GM19463 (cell line): ENCODE results near the gene TMEM178B.
"Not testable (repeated sequence)": the region's sequence is repeated elsewhere in the genome, so short reads cannot be mapped to it uniquely, and the experiment has no call there.

Source experiments
- ATAC-seq: cut with Tn5 transposase; IDR thresholded peaks from one replicate; pipeline ENCODE4 v1.9.1; 2021; ENCODE audit warnings: mild to moderate bottlenecking, moderate library complexity; ENCODE audit not compliant: unreplicated experiment

Gene TMEM178B

DNA sequence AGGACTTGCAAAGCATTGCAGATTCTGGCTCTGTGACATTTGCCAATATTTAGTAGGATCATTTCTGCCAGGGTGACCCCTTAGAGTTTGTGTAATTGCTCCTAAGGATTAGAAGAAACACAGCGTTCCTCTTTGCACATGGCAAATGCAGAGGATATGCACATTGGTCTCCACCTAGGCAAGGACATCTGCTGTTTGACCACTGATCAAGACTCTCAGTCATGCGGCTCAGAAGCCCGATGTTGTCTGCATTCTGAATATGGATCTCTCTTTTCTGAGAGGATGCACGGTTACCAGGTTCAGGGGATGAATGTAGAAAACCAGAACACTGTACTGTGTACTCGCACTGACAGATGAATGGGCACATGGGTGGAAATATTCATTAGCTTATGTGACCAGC is 296.8 kb downstream of the TMEM178B start:
- no peak for ATAC-seq

DNA sequence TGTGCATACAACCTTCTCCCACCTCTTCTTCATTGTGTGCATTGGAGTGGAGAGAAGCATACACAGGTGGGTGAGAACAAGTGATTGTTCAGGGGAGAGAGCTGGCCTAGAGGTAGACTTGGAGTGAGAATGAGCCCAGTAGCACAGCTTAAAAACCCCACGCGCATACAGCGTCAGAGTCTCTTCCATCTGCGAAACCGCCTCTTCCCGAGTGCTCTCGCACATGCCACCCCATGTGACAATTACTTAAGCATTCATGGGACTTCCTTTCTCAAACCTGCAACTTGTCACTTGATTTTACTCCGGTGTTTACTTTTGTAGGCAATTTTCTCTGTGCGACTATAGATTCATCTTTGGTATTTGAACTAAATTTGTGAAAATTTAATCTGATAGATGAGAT is 300.6 kb downstream of the TMEM178B start:
- no peak for ATAC-seq

DNA sequence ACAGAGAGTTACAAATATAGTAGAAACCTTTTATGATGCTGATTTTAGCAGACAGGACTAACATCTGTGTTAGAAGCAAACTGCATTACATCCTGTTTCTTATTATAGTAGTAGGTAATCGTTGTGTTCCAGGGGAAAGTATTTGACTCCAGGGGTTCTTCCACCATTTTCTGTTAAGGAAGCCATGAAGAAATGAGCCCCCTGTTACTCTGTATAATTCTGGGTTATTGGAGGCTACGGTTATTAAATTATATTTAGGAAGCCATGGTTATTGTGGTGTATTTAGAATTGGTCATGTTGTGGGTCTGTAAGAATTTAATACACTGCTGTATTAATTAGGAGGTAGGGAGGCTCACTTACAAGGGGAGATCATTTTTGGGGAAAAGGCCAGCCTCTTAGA is 301.6 kb downstream of the TMEM178B start:
- ATAC-seq, result no peak

DNA sequence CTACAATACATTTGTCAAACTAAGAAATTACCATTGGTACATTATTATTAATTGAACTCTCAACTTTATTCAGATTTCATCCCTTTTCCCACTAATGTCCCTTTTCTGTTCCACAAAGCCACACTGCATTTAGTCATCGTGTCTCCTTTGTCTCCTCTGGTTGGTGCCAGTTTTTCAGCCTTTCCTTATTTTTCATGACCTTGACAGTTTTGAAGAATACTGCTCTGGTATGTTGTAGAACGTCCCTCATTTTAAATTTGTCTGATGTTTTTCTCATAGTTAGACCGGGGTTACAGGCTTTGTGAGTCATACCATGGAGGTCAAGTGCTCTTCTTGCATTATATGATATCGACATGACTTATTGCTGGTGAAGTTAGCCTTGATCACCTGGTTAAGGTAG is 304.0 kb downstream of the TMEM178B start:
- ATAC-seq, result no peak

DNA sequence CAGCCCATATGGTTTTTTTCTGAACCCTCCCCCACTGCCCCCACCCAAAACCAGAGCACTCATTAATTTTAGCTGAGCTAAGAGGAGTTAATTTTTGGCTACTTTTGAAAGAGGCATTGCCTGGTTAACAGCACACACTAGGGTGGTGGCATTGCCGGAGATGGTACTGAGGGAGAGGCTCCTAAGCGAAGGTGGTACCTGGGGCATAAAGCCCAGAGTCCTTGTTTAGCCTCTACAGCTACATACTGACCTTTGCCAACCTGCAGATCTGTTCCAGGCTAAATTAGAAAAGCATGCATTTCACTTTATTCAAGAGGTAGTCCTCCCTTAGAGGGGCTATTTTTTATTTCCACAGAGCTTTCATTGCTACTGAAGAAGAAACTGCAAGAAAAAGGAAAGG is 304.5 kb downstream of the TMEM178B start:
- no peak for ATAC-seq

DNA sequence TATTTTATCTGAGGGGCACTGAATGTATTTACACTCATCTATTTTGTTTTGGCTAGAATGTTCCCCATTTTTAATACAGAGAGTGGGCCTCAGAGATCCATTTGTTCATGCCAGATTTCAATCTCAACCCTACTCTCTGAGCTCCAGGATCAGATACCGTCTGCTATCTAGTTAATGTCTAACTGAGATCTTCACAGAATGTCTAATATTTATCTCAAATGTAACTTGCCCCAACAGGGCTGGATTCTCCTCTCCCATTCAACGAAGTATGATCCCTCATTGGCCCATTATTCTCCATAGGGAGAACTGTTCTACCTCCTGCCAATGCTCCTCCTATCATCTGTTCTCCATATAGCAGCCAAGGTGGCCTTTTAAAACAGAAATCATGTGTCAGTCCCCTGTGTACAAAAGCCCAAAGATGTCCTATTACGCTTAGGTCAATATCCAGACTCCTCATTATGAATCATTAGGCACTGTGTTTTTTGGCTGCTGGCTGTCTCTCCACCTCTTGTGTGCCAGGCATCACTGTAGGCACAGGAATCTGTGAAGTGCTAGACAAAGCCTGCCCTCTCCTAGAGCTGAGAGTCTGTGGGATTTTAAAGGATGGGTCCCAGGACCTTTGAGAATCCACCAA is 308.0 kb downstream of the TMEM178B start:
- no peak for ATAC-seq

DNA sequence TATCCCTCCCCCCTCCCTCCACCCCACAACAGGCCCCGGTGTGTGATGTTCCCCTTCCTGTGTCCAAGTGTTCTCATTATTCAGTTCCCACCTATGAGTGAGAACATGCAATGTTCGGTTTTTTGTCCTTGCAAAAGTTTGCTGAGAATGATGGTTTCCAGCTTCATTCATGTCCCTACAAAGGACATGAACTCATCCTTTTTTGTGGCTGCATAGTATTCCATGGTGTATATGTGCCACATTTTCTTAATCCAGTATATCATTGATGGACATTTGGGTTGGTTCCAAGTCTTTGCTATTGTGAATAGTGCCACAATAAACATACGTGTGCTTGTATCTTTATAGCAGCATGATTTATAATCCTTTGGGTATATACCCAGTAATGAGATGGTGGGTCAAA is 309.5 kb downstream of the TMEM178B start:
- ATAC-seq, result not testable (repeated sequence)

DNA sequence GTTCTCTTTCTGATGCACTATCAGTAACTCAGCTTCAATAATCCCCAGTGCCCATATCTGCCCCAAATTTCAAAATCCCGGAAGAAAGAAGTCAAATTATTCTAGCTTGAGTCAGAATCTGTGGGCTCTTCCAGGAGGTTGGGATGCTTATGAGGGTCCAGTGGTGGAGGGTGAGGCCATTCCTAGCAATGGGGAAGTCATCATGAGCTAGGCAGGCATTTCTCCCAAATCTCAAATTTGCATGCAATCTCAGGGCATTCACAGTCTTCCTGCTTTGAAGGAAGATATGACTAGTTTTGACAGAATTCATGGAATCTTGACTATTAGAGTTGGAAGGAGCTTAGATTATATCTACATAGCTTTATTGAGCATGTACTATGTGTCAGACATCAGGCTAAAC is 313.0 kb downstream of the TMEM178B start:
- no peak for ATAC-seq

DNA sequence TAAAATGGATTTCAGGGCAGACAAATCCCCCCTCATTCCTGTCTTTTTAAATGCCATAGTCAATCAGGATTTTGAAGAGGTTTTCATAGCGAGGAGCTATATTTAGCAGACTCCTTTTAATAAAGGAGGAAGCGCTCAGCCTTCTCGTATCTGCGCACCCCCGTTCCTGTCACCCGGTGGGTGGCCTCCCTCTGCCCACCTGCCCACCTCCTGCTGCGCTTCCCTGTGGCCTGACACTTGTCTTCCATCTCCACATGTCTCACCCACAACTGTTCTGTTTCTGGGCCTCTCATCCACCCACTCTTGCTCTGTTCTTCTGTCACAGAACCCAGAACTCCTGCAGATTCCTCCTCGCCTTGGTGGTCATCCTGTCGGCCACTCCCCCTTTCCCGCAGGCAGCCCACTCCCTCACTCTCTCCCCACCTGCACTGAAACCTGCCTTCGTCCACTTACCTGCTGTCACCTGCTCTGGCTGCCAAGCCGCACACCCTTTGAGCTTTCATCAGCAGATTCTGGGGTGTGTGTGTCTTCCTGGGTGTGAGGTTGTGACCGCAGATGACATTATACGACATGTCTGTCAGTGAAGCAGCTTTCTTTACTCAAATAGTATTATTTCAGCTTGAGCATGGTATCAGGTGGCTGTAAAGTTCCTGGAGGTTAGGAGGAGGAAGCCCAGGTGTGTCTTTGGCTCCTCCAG is 313.8 kb downstream of the TMEM178B start:
- no peak for ATAC-seq

DNA sequence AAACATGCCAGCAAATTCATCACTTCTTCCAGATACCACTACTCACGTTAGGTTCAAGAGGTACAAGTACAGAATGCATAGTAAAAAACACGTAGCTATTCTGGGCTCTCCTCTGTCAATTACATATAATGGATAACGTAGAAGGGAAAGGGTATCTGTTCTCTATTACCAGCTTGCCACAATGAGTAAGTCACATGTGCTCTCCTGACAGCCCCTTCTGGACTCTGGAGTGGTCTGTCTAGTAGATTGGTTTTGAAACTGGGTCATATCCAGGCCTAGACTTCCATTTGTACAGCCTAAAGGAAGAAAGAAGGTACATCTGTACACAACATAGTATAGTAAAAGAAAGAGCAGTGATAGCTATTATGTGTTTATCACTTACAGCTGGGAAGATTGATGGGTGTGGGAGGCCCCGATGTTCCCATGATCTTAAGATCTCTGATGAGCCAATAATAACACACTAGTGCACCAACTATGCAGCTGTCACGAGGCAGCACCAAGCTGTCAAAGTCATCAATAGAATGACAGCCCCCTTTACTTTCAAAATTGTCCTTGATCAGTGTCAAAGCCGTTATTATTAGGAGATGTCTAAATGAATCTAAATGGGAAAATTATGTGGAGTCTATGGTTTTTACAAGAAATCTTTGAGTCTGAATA is 315.4 kb downstream of the TMEM178B start:
- no peak for ATAC-seq

DNA sequence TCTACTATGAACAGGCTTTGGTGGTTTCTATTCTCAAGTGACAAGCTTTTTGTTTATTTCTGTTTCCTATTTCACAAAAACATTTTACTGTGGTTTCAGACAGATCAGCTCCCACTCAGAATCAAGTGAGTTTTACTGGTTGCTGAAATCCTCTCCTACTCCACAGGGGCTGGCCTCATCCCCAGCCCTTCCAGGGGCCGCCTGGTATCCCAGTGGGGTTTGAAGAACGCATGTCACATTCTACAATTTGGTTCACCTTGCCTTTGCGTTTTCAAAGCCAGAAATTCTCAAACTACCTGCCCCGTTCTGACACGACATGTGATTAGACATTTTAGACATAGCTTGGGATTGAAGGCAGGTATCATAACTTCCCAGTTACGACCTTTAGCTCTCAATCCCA is 316.5 kb downstream of the TMEM178B start:
- no peak for ATAC-seq

DNA sequence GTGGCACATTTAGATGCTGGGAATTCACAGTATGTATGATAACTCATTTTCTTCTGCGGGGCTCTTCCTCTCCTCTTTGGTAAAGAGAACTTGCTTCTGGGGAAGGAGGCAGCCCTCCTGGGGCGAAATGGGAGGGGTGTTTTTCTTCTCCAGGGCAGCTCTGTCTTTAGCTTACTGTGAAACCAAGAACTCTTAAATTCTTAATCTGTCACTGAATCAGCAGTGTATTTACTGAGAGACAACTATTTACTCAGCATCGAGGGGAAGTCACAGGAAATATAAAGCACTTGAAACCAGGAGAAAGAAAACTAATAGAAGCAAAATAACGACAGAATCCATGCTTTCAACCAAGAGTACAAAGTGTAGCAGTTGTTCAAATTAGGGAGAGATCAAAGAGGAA is 319.2 kb downstream of the TMEM178B start:
- ATAC-seq, result no peak

DNA sequence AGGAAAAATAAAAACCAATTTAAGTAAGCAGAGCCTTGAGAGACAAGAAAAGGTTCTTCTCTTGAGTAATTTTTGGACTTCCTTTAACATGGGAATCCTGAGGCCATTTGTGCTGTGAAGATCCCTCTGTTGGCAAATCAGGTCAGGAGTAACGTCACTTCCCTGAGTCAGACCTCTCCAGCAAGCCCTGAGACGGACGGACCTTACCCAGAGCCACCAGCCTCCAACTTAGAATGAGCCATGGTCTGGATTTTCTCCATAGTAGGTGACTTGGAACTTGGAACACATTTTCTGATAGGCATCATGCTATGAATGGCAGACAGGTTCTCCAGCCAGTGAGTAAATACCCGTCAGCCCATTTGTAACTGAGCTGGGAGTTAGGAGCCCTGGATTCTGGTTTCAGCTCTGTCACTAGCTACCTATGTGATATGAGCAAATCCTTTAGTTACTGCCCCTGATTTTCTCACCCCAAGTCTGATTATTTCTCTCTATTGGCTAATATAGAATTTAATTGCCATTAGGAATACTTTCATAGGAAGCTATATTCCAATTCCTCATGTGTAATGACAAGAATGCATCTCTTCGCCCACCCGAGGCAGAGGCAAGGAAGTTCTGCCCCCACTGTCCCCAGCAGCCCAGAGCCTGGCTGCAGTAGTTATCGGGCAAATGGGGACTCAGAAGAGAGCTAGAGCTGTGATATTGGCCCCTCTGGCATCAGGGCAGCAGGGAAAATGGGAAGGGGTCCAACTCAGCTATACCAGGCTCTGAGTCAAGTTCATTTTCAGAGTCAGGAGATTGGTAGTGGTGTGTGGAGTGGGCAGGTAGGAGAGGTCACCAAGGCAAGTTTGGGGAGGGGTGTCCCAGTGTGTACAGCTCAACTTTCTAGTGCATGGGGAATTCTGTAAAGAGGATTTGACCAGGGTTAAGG is 323.6 kb downstream of the TMEM178B start:
- no peak for ATAC-seq

DNA sequence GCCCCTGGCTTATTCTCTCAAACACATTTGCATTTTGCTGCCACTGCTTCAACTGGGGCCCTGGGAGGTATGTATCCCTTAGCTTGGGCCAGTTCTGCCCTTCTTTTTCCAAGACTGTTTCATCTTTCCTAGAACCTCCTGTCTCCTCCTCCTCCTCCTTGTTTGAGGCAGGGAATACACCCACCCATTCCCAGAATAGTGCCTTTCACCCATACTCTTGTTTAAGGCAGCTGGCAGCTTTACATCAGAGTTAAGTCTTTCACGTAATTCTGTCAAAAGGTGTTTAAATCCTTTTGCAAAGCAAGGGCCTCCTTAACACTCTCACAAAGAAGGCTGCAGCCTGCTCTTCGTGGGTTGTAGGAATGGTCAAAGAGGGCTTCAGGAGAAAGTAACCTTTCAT is 326.5 kb downstream of the TMEM178B start:
- no peak for ATAC-seq

DNA sequence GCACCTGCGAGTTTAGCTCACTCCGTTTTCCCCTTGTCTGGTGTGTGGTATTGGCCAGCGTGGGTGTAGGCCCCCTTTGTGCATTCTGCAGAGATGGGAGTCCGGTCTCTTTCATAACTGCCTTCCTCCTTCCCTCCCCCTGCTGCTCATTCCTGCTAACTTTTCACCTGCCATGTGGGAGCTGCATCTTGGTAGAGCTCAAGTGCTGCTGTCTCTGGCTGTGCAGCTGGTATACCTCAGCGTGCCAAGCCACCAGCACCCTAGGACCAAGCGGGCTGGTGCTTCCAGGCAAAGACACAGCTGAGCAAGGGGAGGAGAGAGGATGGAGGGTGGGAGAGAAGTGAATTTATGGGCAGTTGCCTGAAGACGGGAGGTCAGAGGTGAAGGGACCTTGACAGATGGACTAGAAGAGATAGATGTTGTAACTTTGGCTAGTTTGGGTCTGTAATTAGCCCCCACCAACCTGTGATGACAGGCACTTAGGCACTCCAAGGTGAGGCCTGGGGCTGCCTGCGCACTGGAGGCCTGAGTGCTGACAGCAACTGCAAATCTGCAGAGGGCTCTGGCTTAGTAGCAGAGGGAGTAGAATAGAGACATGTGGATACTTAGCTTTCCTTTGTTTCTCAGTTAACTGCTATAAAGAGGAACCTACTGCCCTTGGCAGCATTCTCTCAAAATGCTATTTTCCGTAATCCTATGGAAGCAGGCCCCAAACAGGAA is 328.6 kb downstream of the TMEM178B start:
- ATAC-seq, result no peak

DNA sequence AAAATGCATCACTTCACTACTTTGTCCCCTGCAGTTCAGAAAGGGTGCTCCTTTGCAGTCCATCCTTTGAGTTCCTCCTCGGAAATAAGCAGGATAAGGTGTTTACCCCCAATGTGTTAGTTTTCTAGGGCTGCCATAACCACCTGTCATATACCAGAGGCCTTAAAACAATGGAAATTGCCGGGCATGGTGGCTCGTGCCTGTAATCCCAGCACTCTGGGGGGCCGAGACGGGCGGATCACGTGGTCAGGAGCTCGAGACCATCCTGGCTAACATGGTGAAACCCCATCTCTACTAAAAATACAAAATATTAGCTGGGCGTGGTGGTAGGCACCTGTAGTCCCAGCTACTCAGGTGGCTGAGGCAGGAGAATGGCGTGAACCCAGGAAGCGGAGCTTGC is 330.0 kb downstream of the TMEM178B start:
- ATAC-seq, result not testable (repeated sequence)

DNA sequence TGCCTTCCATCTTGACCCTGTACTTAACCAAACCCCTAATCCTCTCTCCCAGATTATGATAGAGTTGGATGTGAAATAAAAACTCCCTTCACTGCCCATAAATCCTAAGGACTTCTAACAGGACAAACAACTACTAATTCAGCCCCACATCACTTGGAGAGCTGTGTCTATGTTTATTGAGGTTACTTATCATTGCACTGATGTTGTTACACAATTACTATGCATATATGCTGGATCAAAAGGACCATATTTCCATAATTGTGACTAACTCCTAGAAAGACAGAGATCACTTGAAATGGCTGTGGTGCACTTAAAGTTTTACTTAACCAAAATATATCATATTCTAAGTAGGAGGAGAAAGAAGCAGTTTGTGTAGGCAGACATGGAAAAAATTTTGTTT is 332.5 kb downstream of the TMEM178B start:
- ATAC-seq, result no peak

DNA sequence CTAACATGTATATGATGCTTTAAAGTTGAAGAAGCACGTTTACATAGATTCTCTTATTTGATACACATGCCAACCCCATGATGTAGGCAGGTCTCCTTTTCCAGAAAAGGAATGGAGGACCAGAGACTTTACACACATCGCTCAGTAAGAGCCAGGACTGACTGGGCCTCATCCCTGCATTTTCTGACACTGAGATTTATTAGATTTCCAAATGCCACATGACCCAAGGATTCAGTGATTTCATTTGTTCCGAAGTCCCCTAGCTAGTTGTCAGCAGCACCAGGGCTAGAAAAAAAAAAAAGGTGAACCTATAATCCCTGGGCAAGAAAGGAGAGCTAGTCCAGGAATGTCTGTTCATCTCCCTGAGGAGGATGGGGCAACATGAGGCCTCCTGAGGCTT is 334.0 kb downstream of the TMEM178B start:
- ATAC-seq, result no peak

DNA sequence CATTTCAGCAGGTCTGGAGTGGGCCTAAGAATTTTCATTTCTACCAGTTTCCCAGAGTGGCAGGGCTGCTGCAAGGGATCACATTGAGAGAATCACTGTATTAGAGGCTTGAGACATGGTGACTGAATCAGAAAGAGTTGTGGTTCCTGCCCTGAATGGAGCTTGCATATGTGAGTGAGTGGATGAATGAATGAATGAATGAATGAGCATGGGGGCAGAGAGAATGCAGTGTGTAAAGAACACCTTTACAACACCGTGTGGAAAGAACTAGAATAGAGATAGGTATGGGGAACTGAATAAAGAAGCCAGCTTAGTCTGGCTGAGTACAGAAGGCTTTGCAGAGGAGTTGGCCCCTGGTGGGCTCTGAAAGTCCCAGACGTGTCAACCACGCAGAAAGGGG is 334.6 kb downstream of the TMEM178B start:
- ATAC-seq, result no peak

DNA sequence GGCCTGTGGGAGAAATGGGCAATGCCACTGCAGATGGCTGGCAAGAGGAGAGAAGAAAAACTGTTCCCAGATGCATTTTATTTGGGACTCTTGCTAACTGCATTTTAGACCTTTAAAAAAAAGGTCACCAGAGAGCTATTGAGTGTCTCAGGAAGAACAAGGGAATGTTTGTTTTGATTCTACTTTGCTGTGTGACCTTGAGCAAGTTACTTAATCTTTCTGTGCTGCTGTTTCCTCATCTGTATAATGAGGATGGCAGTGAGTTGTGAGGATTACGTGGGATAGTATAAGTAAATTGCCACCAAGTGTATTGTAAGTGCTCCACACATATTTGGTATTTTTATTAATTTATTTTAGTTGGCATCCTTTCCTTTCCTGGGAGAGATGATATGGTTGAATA is 335.4 kb downstream of the TMEM178B start:
- no peak for ATAC-seq
